Heart right ventricle (tissue), 16 donors: ENCODE measurements around the gene RALGPS1. TPM values are rescaled to one million over a fixed set of nuclear protein-coding genes. Genes with fewer than 3 reads are reported as not detected.
A peak's percentile ranks its signal among the peaks of the same experiment; 100 is the strongest.

Experiments
- ATAC-seq, 8 donors: fragments of 200-7000 bp; cut with Tn5 transposase; one replicate each; pipeline ENCODE4 v1.9.1; 2020; ENCODE audit warnings: mild to moderate bottlenecking in 8 of 8, moderate library complexity in 8 of 8, moderate number of reproducible peaks in 1 of 8
- DNase-seq, 2 donors: peaks; one replicate each; pipeline ENCODE4 v3.0.0-alpha.2; 2020
- H3K27ac ChIP-seq, 10 donors: fragments of 200-600 bp; sonication (generic) in 2 of 10; one replicate each; pipeline versions ENCODE4 v1.5.0 to v1.8.0; 2020 to 2022; ENCODE audit warnings: mild to moderate bottlenecking in 3 of 10
- H3K27me3 ChIP-seq, 7 donors: fragments of 200-600 bp; one replicate each; pipeline ENCODE4 v1.8.0; 2021 to 2022; ENCODE audit warnings: mild to moderate bottlenecking in 2 of 7
- H3K36me3 ChIP-seq, 9 donors: fragments of 200-600 bp; sonication (generic) in 1 of 9; one replicate each; pipeline versions ENCODE4 v1.5.0 to v1.8.0; 2020 to 2022; ENCODE audit warnings: mild to moderate bottlenecking in 2 of 9
- H3K4me1 ChIP-seq, 9 donors: fragments of 200-600 bp; sonication (generic) in 1 of 9; one replicate each; pipeline versions ENCODE4 v1.5.0 to v1.8.0; 2020 to 2022; ENCODE audit warnings: mild to moderate bottlenecking in 4 of 9
- H3K4me3 ChIP-seq, 10 donors: fragments of 200-600 bp; sonication (generic) in 2 of 10; one replicate each; pipeline versions ENCODE4 v1.5.0 to v1.8.0; 2020 to 2022; ENCODE audit warnings: mild to moderate bottlenecking in 7 of 10, moderate library complexity in 2 of 10
- H3K9me3 ChIP-seq, 11 donors: fragments of 200-600 bp in 10 of 11; sonication (generic) in 2 of 11; one replicate each; pipeline versions ENCODE4 v1.5.0 to v1.8.0; 2013 to 2022; ENCODE audit warnings: mild to moderate bottlenecking in 2 of 11, control low read depth in 1 of 11, moderate library complexity in 1 of 11
- WGBS, 2 donors: extraction: QIAGEN DNeasy Blood & Tissue Kit; methylation state at CpG; one replicate each; pipeline ENCODE4 v1.1.7; 2013; ENCODE audit warnings: inconsistent platforms in 1 of 2; 5-methylcytosine and 5-hydroxymethylcytosine counted together
- intact Hi-C, 10 donors: fragments of 100-400 bp; cut with DNase I; formaldehyde crosslinking; loops; one replicate each; pipeline versions ENCODE4 v1.11.1 to v1.14.2; 2022
- polyA plus RNA-seq, 2 donors: library from polyadenylated mRNA; stranded (reverse); fragments of 200-250 nt; gene quantifications; one replicate each; pipeline ENCODE4 v1.2.3, GENCODE V29; 2013
- total RNA-seq, 10 donors: library from RNA; stranded (reverse); fragmentation: NEBNext Ultra II Directional in 3 of 10; extraction: Animal tissue kit (Norgen Biotek cat#: 25700) in 3 of 10; gene quantifications; one replicate each; pipeline versions ENCODE4 v1.2.1 to v1.2.4, GENCODE V29; 2021 to 2023
- TF ChIP-seq, protein P1 (sequence below), 9 donors: fragments of 200-600 bp; sonication (generic) in 2 of 9; IDR thresholded peaks; one replicate each; pipeline versions ENCODE4 v1.5.0 to v1.8.0; 2021 to 2022; ENCODE audit warnings: antibody characterized with exemption in 9 of 9, mild to moderate bottlenecking in 5 of 9, moderate library complexity in 1 of 9
- donor health status: Arrhythmogenic right ventricular cardiomyopathy.
- donor health status: ischemic (EF 13 %, LVEDD 7.1; RV severe dilation, severe dysfunction).
- donor health status: healthy with polysubstance abuse.
- donor health status: DM: no; HTN: yes; CAD: no.
- donor health status: DM: no; HTN: no; CAD: no.
- donor health status: ischemic (EF 25% LVEDD 6.9; RV normal size, moderate dysfunction).
- donor health status: ischemic (EF 25% LVEDD 5.7; RV mildly dilated, moderate dysfunction).
- donor health status: healthy.
- donor health status: DM: yes; HTN: yes; CAD: no.
- donor health status: Ischemic cardiomyopathy.
- donor health status: ischemic (EF 35%, LVEDD 5.7; RV mildly dilated, moderate dysfunction).
- donor health status: nonischemic (EF 11% LVEDD 7.7; RV severe dilation, severe dysfunction).
- donor health status: DM: yes; HTN: yes; CAD: no.
- donor health status: PGD.
- donor health status: ischemic (EF 29% LVEDD 5.4; RV normal size, mild dysfunction).
- donor health status: nonischemic (EF 23%, LVEDD 6.1; RV moderate dilation, normal function).

The RALGPS1 gene
- total and polyA plus RNA-seq, 12 donors, result 4.2 to 25.0 (median 16.8) TPM

DNA sequence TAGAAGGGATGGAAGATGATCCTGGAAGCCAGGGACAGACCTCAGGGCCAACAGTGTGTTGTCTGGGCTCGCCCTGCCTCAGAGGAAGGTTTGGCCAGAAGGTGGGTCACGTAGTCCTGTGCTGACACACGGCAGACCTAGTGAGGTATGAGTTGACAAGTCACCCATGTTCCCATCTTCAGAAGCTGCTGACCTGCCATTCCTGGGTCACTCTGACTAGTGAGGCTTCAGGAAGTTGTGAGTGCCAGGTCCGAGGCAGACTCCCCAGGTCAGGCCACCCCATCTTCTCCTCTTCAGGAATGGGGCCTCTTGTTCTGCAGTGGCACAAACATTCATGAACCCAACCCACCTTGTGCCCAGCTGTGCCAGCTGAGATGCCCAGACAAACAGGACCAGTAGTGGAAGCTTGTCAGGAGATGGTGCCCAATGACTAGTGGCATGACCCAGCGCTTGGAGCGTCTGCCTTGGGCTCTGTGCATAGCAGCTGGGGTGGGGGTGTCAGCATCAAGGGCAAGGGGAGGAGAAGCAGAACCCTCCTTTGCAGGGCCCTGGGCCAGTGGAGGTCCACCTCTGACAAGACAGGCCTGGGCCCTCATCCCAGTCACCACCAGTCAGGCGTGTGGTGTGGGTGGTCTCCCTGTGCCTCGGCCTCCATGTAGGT, 224.6 kb downstream of the RALGPS1 start:
- 96 to 97% methylated on average over 8 of the region's 8 CpGs for WGBS, 2 donors
- Histone ChIP-seq H3K9me3 (no peaks in the 10 kb centered on the region), H3K27ac (no peak overlapping the region), H3K36me3 (no peaks in the 10 kb centered on the region), H3K4me3 (no peak overlapping the region), H3K4me1 (peaks cover 0 to 50% (median 26%) of the 10 kb centered on the region in 9 donors), H3K27me3 (no peaks in the 10 kb centered on the region)
- ATAC-seq, result no peak
- DNase-seq, result no peak
- TF ChIP-seq, protein P1, sequence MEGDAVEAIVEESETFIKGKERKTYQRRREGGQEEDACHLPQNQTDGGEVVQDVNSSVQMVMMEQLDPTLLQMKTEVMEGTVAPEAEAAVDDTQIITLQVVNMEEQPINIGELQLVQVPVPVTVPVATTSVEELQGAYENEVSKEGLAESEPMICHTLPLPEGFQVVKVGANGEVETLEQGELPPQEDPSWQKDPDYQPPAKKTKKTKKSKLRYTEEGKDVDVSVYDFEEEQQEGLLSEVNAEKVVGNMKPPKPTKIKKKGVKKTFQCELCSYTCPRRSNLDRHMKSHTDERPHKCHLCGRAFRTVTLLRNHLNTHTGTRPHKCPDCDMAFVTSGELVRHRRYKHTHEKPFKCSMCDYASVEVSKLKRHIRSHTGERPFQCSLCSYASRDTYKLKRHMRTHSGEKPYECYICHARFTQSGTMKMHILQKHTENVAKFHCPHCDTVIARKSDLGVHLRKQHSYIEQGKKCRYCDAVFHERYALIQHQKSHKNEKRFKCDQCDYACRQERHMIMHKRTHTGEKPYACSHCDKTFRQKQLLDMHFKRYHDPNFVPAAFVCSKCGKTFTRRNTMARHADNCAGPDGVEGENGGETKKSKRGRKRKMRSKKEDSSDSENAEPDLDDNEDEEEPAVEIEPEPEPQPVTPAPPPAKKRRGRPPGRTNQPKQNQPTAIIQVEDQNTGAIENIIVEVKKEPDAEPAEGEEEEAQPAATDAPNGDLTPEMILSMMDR (IDR thresholded peaks at IDR 0.05), result no peak
- intact Hi-C loops, result no loop called here

DNA sequence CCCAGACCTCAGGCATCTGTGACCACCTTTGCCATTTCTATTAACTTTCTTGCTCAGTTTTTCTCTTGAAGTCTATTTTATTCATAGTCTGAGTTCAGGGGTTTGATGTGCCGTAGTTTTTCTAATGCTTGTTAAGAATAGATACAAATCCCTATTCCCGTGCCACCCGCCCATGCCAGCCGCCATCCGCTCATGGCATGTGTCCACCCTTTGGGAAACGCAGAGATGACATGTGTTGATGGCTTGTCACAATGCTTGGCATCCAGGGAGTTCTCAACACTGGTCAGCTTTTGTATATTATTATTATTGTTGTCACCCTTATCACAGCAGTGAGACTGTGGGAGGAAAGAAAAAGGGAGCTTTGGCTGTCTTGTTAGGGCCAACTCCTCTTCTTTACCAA, 225.2 kb downstream of the RALGPS1 start:
- DNase-seq, result no peak
- H3K9me3 ChIP-seq, result no peaks in the 10 kb centered on the region
- WGBS, 2 donors, result 82 to 87% methylated on average over 6 of the region's 6 CpGs
- intact Hi-C loops, result no loop called here
- TF ChIP-seq, protein P1 (IDR thresholded peaks at IDR 0.05), result no peak
- no peak for ATAC-seq
- no peak overlapping the region for H3K4me3 ChIP-seq
- H3K4me1 ChIP-seq, result peaks cover 0 to 50% (median 20%) of the 10 kb centered on the region in 9 donors
- no peaks in the 10 kb centered on the region for H3K27me3 ChIP-seq
- no peak overlapping the region for H3K27ac ChIP-seq
- H3K36me3 ChIP-seq, result no peaks in the 10 kb centered on the region

DNA sequence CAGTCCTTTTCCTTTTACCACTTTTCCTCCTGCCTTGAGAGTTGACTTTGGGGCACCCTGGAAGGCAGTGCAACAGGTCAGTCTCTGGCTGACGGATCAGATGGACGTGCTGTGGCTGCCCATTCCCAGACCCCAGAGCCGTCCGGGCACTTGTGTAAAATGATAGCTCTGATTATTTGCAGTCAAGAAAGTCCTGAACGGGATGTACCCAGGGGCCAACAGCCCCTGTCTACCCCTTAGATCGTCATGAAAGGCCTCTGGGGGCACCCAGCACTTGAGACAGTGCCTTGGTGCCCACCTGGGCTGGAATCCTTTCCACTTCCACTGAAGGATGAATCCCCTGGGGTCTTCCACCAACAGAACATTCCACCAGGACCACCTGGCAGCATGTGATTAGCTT, 225.6 kb downstream of the RALGPS1 start:
- WGBS, 2 donors, result 95 to 96% methylated on average over 6 of the region's 6 CpGs
- intact Hi-C loops, result no loop called here
- ATAC-seq (no peak), DNase-seq (no peak)
- Histone ChIP-seq H3K4me1 (peaks cover 0 to 47% (median 16%) of the 10 kb centered on the region in 9 donors), H3K36me3 (no peaks in the 10 kb centered on the region), H3K9me3 (no peaks in the 10 kb centered on the region), H3K4me3 (no peak overlapping the region), H3K27me3 (no peaks in the 10 kb centered on the region), H3K27ac (no peak overlapping the region)
- TF ChIP-seq, protein P1 (IDR thresholded peaks at IDR 0.05), result no peak

DNA sequence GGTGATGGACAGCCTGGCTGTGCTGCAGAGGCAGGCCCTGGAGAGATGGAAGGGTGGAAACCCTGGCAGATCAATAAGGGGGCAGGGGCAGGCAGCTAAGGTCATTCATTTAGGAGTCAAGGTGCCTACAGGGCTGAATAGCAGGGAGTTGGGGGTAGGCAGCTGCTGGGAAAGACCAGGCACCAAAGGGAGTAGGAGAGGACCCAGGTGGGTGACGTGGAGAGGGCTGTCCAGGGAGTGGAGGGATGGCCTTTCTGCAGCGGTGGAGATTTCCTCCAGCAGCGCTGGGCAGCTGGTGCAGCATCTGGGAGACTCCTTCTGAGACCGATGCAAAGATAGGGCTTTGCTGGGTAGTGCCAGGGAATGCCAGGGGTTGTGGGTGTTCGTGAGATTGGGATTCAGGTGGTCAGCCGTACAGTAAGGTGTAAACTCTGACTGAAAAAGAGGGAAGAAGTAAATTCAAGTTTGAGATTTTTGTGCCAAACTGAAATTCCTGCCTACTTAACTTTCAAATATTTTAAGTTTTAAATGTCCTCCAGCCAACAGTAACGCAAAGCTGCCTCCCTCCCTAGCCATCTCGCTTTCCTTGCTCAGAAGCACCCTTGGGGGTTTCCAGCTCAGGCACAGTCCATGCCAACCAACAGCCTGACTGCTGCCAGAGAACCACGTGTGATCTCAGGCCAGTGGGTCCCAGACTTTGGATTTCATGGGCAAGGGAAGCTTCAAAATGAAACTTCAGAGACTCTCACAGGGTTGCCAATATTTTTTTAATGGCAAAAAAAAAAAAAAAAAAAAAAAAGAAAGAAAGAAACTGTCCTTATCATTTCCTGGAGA, 226.5 kb downstream of the RALGPS1 start:
- intact Hi-C loops, result no loop called here
- no peak overlapping the region for H3K4me3 ChIP-seq
- 72 to 74% methylated on average over 9 of the region's 9 CpGs for WGBS, 2 donors

More for the DNA sequence above, 226.5 kb downstream of the RALGPS1 start:
- ATAC-seq (peak in 2 of 8 donors; percentile 21 to 34), DNase-seq (no peak)
- TF ChIP-seq, protein P1 (IDR thresholded peaks at IDR 0.05), result no peak
- H3K4me1 ChIP-seq, result peaks cover 0 to 38% (median 11%) of the 10 kb centered on the region in 9 donors
- H3K27ac ChIP-seq, result no peak overlapping the region
- no peaks in the 10 kb centered on the region for H3K27me3 ChIP-seq
- H3K9me3 ChIP-seq, result no peaks in the 10 kb centered on the region
- H3K36me3 ChIP-seq, result no peaks in the 10 kb centered on the region
